Mesenchymal stem cell (in vitro differentiated cells and primary cell): ENCODE data around the gene LIMS1.
"Not testable (repeated sequence)": the region's sequence is repeated elsewhere in the genome, so short reads cannot be mapped to it uniquely, and the experiment has no call there.

Source experiments
- DNase-seq: peaks from one replicate; pipeline ENCODE4 v3.0.0-alpha.2; 2013
- H2AFZ ChIP-seq: one replicate; pipeline ENCODE4 v1.6.1; 2013; ENCODE audit warnings: low read depth, mild to moderate bottlenecking, control low read depth, inconsistent platforms, low read length, moderate library complexity
- H2AK5ac ChIP-seq: 2 replicates; pipeline ENCODE4 v1.6.1; 2013; ENCODE audit warnings: low read length, moderate library complexity, mild to moderate bottlenecking, inconsistent platforms; ENCODE audit not compliant: severe bottlenecking
- H2BK120ac ChIP-seq: one replicate; pipeline ENCODE4 v1.6.1; 2013; ENCODE audit warnings: low read depth, mild to moderate bottlenecking, inconsistent platforms, low read length, moderate library complexity
- H2BK12ac ChIP-seq, 2 experiments: one replicate each; pipeline ENCODE4 v1.6.1; 2013; ENCODE audit warnings: inconsistent platforms in 2 of 2, low read length in 2 of 2, mild to moderate bottlenecking in 2 of 2, moderate library complexity in 2 of 2, control low read depth in 1 of 2
- H2BK15ac ChIP-seq: one replicate; pipeline ENCODE4 v1.6.1; 2013; ENCODE audit warnings: mild to moderate bottlenecking, low read depth, inconsistent platforms; ENCODE audit not compliant: poor library complexity, severe bottlenecking
- H2BK5ac ChIP-seq: 2 replicates; pipeline ENCODE4 v1.6.1; 2013; ENCODE audit warnings: low read depth, mild to moderate bottlenecking, low read length, control low read depth, inconsistent platforms; ENCODE audit not compliant: poor library complexity, severe bottlenecking
- H3K14ac ChIP-seq, 2 experiments: one replicate each; pipeline ENCODE4 v1.6.1; 2013; ENCODE audit warnings: inconsistent platforms in 2 of 2, low read length in 2 of 2, control low read depth in 1 of 2, mild to moderate bottlenecking in 1 of 2, moderate library complexity in 1 of 2
- H3K18ac ChIP-seq, 2 experiments: one replicate each; pipeline ENCODE4 v1.6.1; 2013; ENCODE audit warnings: inconsistent platforms in 2 of 2, low read length in 2 of 2, control low read depth in 1 of 2, low read depth in 1 of 2, mild to moderate bottlenecking in 1 of 2
- H3K23ac ChIP-seq, 2 experiments: one replicate each; pipeline ENCODE4 v1.6.1; 2013; ENCODE audit warnings: inconsistent platforms in 2 of 2, low read length in 2 of 2, mild to moderate bottlenecking in 2 of 2, moderate library complexity in 2 of 2, control low read depth in 1 of 2
- H3K27ac ChIP-seq: 2 replicates; pipeline ENCODE4 v1.5.1; 2013; ENCODE audit warnings: mild to moderate bottlenecking, moderate library complexity, low read length, control low read depth, inconsistent platforms; ENCODE audit not compliant: poor library complexity, severe bottlenecking
- H3K27me3 ChIP-seq, 2 experiments: 2 replicates each; pipeline versions ENCODE4 v1.6.1 to v1.7.0; 2013; ENCODE audit warnings: low read length in 2 of 2, mild to moderate bottlenecking in 2 of 2, moderate library complexity in 2 of 2, control low read depth in 1 of 2, inconsistent platforms in 1 of 2; ENCODE audit not compliant: control insufficient read depth in 1 of 2, insufficient read depth in 1 of 2
- H3K36me3 ChIP-seq, 2 experiments: 2 replicates each; pipeline versions ENCODE4 v1.6.1 to v1.7.0; 2013; ENCODE audit warnings: low read length in 2 of 2, control low read depth in 1 of 2, inconsistent platforms in 1 of 2, low read depth in 1 of 2, mild to moderate bottlenecking in 1 of 2; ENCODE audit not compliant: insufficient read depth in 2 of 2, control insufficient read depth in 1 of 2
- H3K4ac ChIP-seq, 2 experiments: one replicate each; pipeline ENCODE4 v1.6.1; 2013; ENCODE audit warnings: inconsistent platforms in 2 of 2, low read length in 2 of 2, mild to moderate bottlenecking in 2 of 2, moderate library complexity in 2 of 2, control low read depth in 1 of 2, low read depth in 1 of 2
- H3K4me1 ChIP-seq: 2 replicates; pipeline ENCODE4 v1.6.1; 2013; ENCODE audit warnings: low read depth, low read length, control low read depth; ENCODE audit not compliant: control insufficient read depth, insufficient read depth
- H3K4me2 ChIP-seq: 2 replicates; pipeline ENCODE4 v1.6.1; 2013; ENCODE audit warnings: low read length, mild to moderate bottlenecking, inconsistent platforms; ENCODE audit not compliant: poor library complexity, severe bottlenecking
- H3K4me3 ChIP-seq, 2 experiments: 2 replicates each; pipeline versions ENCODE4 v1.5.1 to v1.7.0; 2013; ENCODE audit warnings: low read length in 2 of 2, mild to moderate bottlenecking in 2 of 2, control low read depth in 1 of 2, low read depth in 1 of 2; ENCODE audit not compliant: insufficient read depth in 1 of 2
- H3K79me1 ChIP-seq: replicated peaks from 2 replicates; pipeline ENCODE4 v1.6.1; 2013; ENCODE audit warnings: mild to moderate bottlenecking, control low read depth, low read length, inconsistent platforms; ENCODE audit not compliant: poor library complexity, severe bottlenecking
- H3K9ac ChIP-seq: 2 replicates; pipeline ENCODE4 v1.7.0; 2013; ENCODE audit warnings: mild to moderate bottlenecking, low read length, moderate library complexity
- H3K9me3 ChIP-seq: 2 replicates; pipeline ENCODE4 v1.7.0; 2013; ENCODE audit warnings: mild to moderate bottlenecking, low read length; ENCODE audit not compliant: control insufficient read depth
- H4K8ac ChIP-seq: one replicate; pipeline ENCODE4 v1.6.1; 2013; ENCODE audit warnings: inconsistent platforms, mild to moderate bottlenecking, low read length, moderate library complexity
- H4K91ac ChIP-seq: one replicate; pipeline ENCODE4 v1.6.1; 2013; ENCODE audit warnings: mild to moderate bottlenecking, low read length, inconsistent platforms
- WGBS: methylation state at CpG from one replicate; pipeline ENCODE4 v1.1.7; 2013; ENCODE audit warnings: mixed read lengths; 5-methylcytosine and 5-hydroxymethylcytosine counted together

Gene LIMS1

DNA sequence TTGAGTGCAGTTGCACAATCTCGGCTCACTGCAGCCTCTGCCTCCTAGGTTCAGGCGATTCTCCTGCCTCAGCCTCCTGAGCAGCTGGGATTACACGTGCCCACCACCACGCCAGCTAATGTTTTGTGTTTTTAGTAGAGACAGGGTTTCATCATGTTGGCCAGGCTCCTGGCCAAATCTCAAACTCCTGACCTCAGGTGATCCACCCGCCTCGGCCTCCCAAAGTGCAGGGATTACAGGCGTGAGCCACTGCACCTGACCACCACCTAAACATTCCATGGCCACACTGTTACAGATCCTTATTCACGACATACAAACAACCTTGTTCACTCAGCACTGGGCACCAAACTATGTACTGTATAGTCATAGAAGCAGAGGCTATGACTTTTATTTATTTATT, 116.2 kb downstream of the LIMS1 start:
- not testable (repeated sequence) for H3K4me2 ChIP-seq, H2AK5ac ChIP-seq, H2BK12ac ChIP-seq, H3K4me1 ChIP-seq, H2BK15ac ChIP-seq, H2BK5ac ChIP-seq, H2BK120ac ChIP-seq, H3K9ac ChIP-seq, H3K9me3 ChIP-seq, H3K4ac ChIP-seq, H3K36me3 ChIP-seq, H3K4me3 ChIP-seq, H4K8ac ChIP-seq, H3K27me3 ChIP-seq, H3K79me1 ChIP-seq, H3K23ac ChIP-seq, DNase-seq, H3K27ac ChIP-seq, H4K91ac ChIP-seq, H2AFZ ChIP-seq, H3K18ac ChIP-seq, H3K14ac ChIP-seq
- WGBS: 96% methylated on average over 6 of the region's 8 CpGs

DNA sequence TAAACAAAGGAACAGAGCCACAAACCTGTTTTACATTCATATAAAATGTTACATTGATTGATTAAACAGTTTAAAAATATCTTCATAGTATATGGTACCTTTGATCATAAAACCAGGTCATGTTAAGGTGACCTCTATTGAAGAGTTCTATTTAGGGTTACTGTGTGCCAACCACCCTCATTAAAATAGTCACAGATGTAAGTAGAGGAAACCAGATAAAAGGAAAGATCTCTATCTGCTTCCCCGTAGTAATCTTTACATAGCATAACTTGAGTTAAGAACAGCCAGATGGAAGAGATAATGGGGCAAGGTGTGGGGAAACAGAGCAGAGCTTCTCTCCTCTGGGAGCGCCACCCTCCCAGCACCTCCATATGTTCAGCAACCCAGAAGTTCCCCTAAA, 117.2 kb downstream of the LIMS1 start:
- not testable (repeated sequence) for H3K27ac ChIP-seq, H2AFZ ChIP-seq, H3K79me1 ChIP-seq, H3K23ac ChIP-seq, H3K4me2 ChIP-seq, H3K9me3 ChIP-seq, H3K14ac ChIP-seq, H3K36me3 ChIP-seq, H3K27me3 ChIP-seq, H4K91ac ChIP-seq, H2BK15ac ChIP-seq, H2BK5ac ChIP-seq, H3K4ac ChIP-seq, H2BK120ac ChIP-seq, H4K8ac ChIP-seq, H3K9ac ChIP-seq, DNase-seq, H2BK12ac ChIP-seq, H2AK5ac ChIP-seq, H3K18ac ChIP-seq, H3K4me1 ChIP-seq, H3K4me3 ChIP-seq
- no CpG with 5 or more reads among the region's 2 CpGs for WGBS

DNA sequence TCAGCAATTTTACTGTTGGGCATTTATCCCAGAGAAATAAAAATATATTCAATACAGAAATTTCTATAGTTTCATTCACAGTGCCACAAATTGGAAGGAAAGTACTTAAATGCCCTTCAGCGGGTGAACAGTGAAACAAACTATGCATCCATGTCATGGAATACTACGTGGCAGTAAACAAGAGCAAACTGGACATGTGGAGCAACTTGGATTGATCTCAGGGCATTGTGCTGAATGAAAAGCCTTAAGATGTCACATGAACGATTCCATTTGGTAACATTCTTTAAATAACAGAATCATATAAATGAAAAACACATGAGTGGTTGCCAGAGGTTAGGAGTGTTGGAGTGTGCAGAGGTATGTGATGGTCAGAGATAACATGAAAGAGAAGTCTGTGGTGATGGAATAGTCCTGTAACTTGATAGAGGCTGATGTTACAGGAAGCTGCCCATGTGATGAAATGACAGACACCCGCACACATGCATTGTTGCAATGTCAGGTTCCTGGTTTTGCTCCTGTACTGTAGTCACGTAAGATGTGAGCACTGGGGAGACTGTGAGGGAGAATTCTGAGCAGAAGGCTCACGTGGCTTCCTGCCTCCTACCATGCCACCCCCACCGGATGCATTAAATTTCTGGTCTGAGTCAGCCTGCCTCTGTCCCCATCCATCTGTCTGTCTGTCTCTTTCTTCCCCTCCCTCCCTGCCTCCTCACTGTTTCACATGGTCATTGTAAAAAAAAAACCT, 118.1 kb downstream of the LIMS1 start:
- Histone ChIP-seq H3K18ac (peak overlapping the region in 1 of 2 experiments; percentile 52), H3K27ac (peak overlapping the region; percentile 89), H3K9ac (peak overlapping the region; percentile 68), H2BK12ac (peak overlapping the region in 1 of 2 experiments; percentile 90)
- H4K8ac ChIP-seq, H3K14ac ChIP-seq, H2AK5ac ChIP-seq, H3K4me3 ChIP-seq, H4K91ac ChIP-seq, H2AFZ ChIP-seq, H3K27me3 ChIP-seq, H2BK5ac ChIP-seq, H3K36me3 ChIP-seq, H3K79me1 ChIP-seq, H3K4me2 ChIP-seq, H3K4me1 ChIP-seq, H3K4ac ChIP-seq, H3K9me3 ChIP-seq, H2BK15ac ChIP-seq, H3K23ac ChIP-seq, H2BK120ac ChIP-seq: not testable (repeated sequence)
- DNase-seq: peak; percentile 97
- WGBS: 44% methylated on average over 4 of the region's 7 CpGs

DNA sequence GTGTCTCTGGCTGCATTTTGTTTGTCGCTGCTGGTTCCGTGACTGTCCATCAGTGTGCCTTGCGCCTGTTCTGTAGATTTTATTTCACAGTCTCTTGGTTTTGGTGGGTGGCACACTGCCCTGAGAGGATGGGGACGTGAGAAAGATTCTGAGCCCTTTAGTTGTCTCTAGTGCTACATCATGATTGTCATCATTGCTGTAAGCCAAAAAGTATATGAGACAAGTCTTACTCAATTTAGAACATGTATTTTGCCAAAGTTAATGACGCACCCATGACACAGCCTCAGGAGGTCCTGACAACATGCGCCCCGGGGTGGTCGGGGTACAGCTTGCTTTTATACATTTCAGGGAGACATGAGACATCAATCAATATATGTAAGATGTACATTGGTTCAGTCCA, 119.2 kb downstream of the LIMS1 start:
- H3K14ac ChIP-seq, H2BK120ac ChIP-seq, H3K4me3 ChIP-seq, H4K8ac ChIP-seq, H4K91ac ChIP-seq, H3K9me3 ChIP-seq, H3K9ac ChIP-seq, H3K79me1 ChIP-seq, H2BK15ac ChIP-seq, H3K27me3 ChIP-seq, H3K4me2 ChIP-seq, H3K4ac ChIP-seq, H2BK5ac ChIP-seq, H2AK5ac ChIP-seq, H2BK12ac ChIP-seq, H3K4me1 ChIP-seq, H3K36me3 ChIP-seq, H3K18ac ChIP-seq, H3K23ac ChIP-seq, H2AFZ ChIP-seq, DNase-seq: not testable (repeated sequence)
- peak overlapping the region; percentile 71 for H3K27ac ChIP-seq
- no CpG with 5 or more reads among the region's 8 CpGs for WGBS
